Measurements from ENCODE around the gene IRX4. TPM values are rescaled to one million over a fixed set of nuclear protein-coding genes. Genes with fewer than 3 reads are reported as not detected.

IRX4 gene
- total RNA-seq, 2 experiments from 2014 or later: not detected

DNA sequence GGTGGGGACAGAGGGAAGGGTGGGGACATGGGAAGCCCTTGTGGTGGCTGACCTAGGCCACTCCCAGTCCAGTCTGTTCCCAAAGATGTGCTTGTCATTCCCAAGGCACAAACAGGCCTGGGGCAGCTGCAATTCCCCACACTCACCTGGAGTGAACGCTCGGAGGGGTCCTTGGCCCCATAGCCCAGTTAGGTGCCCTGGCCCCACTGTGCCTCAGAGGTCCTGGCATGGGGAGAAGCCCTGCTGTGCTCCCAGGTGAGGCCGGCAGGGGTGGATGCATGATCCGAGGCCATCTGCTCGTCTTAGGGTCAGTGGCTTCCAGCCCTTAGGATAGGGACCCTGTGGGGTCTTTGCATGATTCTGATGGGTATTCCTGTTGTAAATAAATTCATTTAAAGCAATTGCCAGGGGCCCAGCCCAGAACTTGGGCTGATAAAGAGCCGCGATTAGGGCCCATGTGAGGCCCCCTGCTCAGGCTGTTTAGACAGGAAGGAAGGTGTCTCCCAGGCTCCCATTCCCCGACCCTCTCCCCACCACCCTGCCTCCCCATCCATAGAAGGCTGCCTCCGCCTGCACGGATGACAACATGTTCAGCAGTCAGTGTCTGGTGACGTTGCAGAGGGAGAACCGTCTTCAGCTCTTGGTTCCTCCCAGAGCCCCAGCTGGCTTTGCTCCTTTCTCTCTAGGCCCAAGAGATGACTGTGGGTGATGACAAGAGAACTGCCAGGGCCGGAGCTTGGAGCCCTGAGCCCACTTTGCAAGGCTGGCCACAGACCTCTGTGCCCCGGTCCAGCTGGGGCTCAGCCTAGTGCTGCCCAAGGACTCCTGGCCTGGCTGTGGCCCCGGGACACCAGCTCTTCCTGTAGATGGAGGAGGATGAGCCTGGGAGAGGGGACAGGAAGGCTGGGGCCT lies 28.4 kb upstream of the IRX4 start:
- peaks cover 4% of the 10 kb centered on the region for H3K27me3 Mint-ChIP-seq
- POLR2A ChIA-PET: no interaction called here
- intact Hi-C loops (cut with micrococcal nuclease): no loop called here

DNA sequence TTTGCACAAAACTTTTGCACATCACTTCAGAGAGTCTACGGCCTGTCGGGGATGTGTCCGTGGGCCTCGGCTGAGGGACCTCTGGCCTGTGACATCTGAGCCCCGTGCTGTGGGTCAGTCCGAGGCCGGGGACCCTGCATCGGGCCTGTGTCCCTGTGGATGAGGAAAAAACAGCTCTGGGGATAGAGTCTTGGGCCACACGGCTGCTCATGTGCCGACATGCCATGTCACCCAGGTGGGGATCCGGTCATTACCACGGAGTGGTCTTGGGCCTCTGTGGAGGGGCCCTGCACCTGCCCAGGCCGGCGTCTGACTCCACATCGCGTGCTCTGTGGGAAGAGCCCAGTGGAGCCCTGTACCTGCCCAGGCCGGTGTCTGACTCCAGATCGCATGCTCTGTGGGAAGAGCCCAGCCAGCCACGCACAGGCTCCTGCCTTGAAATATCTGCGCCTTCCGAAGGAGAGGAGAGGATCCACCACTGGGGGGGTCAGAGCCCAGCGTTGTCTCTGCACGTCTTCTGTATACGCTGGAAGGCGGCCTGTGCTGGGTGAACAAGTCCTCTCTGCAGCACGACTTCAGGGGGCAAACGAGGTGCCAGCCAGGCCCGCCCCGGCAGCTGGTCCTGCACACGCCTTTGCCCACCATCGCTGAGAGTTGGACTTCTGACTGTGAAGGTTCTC lies 27.5 kb upstream of the IRX4 start:
- intact Hi-C loops (cut with micrococcal nuclease): no loop called here

More for the DNA sequence above, 28.4 kb upstream of the IRX4 start:
- peaks cover 11% of the 10 kb centered on the region for H3K9me3 Mint-ChIP-seq
- no peak overlapping the region for H3K27ac Mint-ChIP-seq
- no peaks in the 10 kb centered on the region for H3K4me1 Mint-ChIP-seq (ENCODE audit: low read depth)
- DNase-seq: no peak
- H3K4me3 Mint-ChIP-seq: no peak overlapping the region
- CTCF ChIA-PET: no interaction called here
- H3K36me3 Mint-ChIP-seq: no peaks in the 10 kb centered on the region

DNA sequence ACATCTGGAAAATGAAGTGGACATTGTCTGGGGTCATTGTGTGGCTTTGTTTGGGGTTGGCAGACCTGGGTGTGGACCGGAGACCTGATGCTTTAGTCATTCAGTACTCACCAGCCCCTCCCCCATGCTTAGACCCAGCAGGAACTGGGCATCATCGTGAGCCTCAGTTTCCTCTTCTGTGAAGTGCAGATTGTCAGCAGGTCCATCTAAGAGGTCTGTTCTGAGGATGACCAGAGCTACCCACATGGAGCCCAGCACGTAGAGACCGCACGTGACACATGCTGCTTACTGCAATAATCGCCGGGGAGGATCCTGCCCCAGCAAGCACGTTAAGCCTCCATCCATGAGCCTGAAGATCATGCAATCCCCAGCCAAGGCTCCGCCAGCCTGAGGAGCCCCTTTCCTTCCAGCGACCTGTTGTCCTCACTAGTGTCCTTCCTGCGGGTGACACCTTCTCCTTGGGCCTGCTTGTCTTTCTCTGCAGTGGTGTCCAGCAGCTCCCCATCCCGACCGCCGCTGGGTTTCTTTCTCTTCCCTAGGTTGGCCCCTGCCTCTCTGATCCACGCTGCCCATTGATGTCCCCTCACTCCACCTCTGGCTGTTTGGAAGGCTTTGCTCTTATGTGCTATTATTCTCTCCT lies 26.7 kb upstream of the IRX4 start:
- ChIA-PET POLR2A (no interaction called here), CTCF (no interaction called here)
- H3K4me1 Mint-ChIP-seq (ENCODE audit: low read depth): no peaks in the 10 kb centered on the region
- H3K27me3 Mint-ChIP-seq: peaks cover 4% of the 10 kb centered on the region
- H3K36me3 Mint-ChIP-seq: no peaks in the 10 kb centered on the region
- peaks cover 7% of the 10 kb centered on the region for H3K9me3 Mint-ChIP-seq
- DNase-seq: no peak
- intact Hi-C loops (cut with micrococcal nuclease): no loop called here
- no peak overlapping the region for H3K27ac Mint-ChIP-seq
- no peak overlapping the region for H3K4me3 Mint-ChIP-seq

More for the DNA sequence above, 27.5 kb upstream of the IRX4 start:
- ChIA-PET CTCF (no interaction called here), POLR2A (no interaction called here)
- H3K9me3 Mint-ChIP-seq: peaks cover 10% of the 10 kb centered on the region
- no peaks in the 10 kb centered on the region for H3K4me1 Mint-ChIP-seq (ENCODE audit: low read depth)
- no peak overlapping the region for H3K4me3 Mint-ChIP-seq
- H3K27ac Mint-ChIP-seq: no peak overlapping the region
- H3K27me3 Mint-ChIP-seq: peaks cover 4% of the 10 kb centered on the region
- no peak for DNase-seq
- no peaks in the 10 kb centered on the region for H3K36me3 Mint-ChIP-seq

DNA sequence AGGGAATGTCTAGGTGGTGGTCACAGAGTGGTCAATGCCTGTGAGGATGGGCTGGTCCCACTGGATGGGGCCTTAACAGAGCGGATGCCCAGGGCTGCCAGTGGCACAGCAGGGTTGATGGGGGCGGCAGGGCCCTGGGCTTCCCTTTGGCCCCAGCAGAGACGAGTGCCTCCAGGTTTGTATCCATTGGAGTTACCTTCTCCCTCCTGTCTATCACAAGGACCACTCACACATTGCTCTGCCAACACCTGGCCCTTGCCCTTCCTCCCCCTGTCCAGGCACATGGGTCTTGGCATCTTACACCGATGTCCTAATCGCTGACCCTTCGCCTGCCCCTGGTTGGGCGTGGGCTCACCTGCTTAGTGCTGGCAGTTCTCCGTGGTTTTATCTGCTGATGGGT lies 26.2 kb upstream of the IRX4 start:
- peaks cover 4% of the 10 kb centered on the region for H3K27me3 Mint-ChIP-seq
- ChIA-PET POLR2A (no interaction called here), CTCF (no interaction called here)
- H3K27ac Mint-ChIP-seq: no peak overlapping the region
- no peak for DNase-seq
- no peaks in the 10 kb centered on the region for H3K36me3 Mint-ChIP-seq
- intact Hi-C loops (cut with micrococcal nuclease): no loop called here
- H3K9me3 Mint-ChIP-seq: peaks cover 4% of the 10 kb centered on the region
- H3K4me3 Mint-ChIP-seq: no peak overlapping the region
- H3K4me1 Mint-ChIP-seq (ENCODE audit: low read depth): no peaks in the 10 kb centered on the region

DNA sequence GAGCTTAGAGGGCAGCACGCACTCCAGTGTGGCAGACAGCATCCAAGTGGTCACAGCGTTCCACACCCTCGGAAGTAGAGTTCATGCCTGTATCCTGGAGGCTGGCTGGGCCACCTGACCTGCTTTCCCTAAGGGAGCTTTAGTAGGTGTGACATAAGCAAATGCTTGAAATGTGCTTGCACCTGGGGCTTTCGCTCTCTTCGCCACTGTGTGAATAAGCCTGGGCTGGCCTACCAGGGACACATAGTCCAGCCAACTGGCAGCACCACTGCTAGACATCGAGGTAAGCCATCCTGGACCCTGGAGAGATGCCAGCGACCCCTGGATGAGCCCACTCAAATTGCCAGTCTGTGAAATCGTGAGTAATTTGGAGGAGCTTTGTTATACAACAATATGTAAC lies 24.9 kb upstream of the IRX4 start:
- no peak for DNase-seq
- ChIA-PET CTCF (no interaction called here), POLR2A (no interaction called here)
- H3K27me3 Mint-ChIP-seq: peaks cover 4% of the 10 kb centered on the region
- H3K27ac Mint-ChIP-seq: no peak overlapping the region
- no peaks in the 10 kb centered on the region for H3K36me3 Mint-ChIP-seq
- no peaks in the 10 kb centered on the region for H3K4me1 Mint-ChIP-seq (ENCODE audit: low read depth)
- no peak overlapping the region for H3K4me3 Mint-ChIP-seq
- H3K9me3 Mint-ChIP-seq: peaks cover 4% of the 10 kb centered on the region
- intact Hi-C loops (cut with micrococcal nuclease): no loop called here

DNA sequence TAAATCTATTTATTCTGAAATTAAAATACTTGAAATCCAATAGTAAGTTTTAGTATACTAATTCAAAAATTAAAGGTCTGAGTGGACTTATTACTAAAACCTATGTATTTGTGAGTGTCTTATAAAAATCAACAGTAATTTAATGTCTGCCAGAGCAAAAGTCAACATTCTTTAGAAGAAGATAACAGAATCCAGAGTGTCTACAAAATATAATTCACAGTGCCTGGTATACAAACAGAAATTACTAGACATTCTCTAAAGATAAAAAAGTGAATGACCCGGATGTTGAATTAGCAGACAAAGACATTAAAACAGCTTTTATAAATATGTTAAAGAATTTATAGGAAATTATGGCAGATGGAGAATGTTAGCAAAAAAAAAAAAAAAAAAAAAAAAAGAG lies 22.4 kb upstream of the IRX4 start:
- POLR2A ChIA-PET: no interaction called here
- CTCF ChIA-PET: no interaction called here
- Mint-ChIP-seq H3K36me3 (no peaks in the 10 kb centered on the region), H3K9me3 (peaks cover 4% of the 10 kb centered on the region), H3K27ac (no peak overlapping the region), H3K27me3 (peaks cover 8% of the 10 kb centered on the region), H3K4me3 (no peak overlapping the region), H3K4me1 (ENCODE audit: low read depth) (no peaks in the 10 kb centered on the region)
- DNase-seq: no peak
- intact Hi-C loops (cut with micrococcal nuclease): no loop called here

DNA sequence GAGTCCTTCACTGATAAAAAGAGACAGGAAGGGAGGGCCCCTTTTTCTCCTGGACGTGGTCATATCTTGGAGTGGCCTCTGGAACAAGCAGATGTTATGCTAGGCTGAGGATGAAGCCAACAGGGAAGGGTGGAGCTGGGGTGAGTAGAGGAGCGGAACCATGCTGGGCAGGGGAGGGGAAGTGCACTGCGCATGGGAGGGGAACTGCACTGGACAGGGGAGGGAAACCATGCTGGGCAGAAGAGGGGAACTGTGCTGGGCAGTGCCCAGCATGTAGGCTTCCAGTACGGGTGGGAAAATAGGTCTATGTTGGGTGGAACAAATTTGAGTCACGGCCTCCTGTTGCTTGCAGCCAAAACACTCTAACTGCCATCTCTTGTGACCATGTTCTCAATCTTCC lies 19.3 kb upstream of the IRX4 start:
- Mint-ChIP-seq H3K36me3 (no peaks in the 10 kb centered on the region), H3K4me1 (ENCODE audit: low read depth) (no peaks in the 10 kb centered on the region), H3K27ac (no peak overlapping the region), H3K4me3 (no peak overlapping the region), H3K27me3 (peaks cover 9% of the 10 kb centered on the region), H3K9me3 (peaks cover 4% of the 10 kb centered on the region)
- intact Hi-C loops (cut with micrococcal nuclease): no loop called here
- ChIA-PET POLR2A (no interaction called here), CTCF (no interaction called here)
- DNase-seq: no peak

DNA sequence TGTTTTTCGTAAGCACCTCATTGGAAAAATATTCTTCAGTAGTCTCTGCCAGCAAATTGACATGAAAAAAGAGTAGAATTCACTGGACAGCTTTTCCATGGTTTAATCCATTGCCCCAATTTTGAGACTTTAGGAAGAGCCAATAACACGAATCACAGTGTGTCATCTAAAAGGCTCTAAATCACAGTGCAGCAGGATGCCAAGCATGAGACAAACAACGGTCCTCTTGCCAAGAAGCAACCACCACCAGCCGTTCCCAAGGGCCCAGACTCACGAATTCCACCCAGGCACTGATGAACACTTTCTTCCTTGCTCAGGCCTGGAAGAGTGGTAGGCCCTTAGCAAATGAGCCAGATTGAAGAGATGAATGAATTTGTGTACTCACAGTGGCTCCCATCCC lies 18.3 kb upstream of the IRX4 start:
- no peaks in the 10 kb centered on the region for H3K4me1 Mint-ChIP-seq (ENCODE audit: low read depth)
- DNase-seq: no peak
- ChIA-PET CTCF (no interaction called here), POLR2A (no interaction called here)
- intact Hi-C loops (cut with micrococcal nuclease): no loop called here
- no peaks in the 10 kb centered on the region for H3K36me3 Mint-ChIP-seq
- peaks cover 12% of the 10 kb centered on the region for H3K27me3 Mint-ChIP-seq
- peaks cover 4% of the 10 kb centered on the region for H3K9me3 Mint-ChIP-seq
- no peak overlapping the region for H3K4me3 Mint-ChIP-seq
- no peak overlapping the region for H3K27ac Mint-ChIP-seq

DNA sequence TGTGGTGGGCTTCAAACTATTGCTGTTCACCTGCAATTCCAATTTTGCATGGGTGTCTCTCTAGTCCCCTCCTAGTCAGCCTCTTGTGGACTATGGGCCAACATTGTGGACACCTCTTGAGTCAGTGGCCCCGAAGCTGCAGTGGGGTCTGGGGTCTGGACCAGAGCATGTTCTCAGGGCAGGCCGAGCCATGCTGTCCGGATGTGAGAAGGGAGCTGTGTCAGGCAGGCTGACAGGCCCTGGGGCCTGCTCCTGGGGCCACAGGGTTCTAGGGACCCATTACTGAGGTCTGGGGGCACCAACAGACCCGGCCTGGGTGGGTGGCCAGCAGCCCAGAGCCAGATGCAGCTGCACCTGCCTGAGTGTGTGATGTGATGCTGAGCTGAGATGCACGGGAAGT lies 16.5 kb upstream of the IRX4 start:
- Mint-ChIP-seq H3K9me3 (no peaks in the 10 kb centered on the region), H3K36me3 (no peaks in the 10 kb centered on the region), H3K27me3 (peaks cover 14% of the 10 kb centered on the region), H3K4me3 (no peak overlapping the region), H3K27ac (no peak overlapping the region), H3K4me1 (ENCODE audit: low read depth) (no peaks in the 10 kb centered on the region)
- ChIA-PET POLR2A (no interaction called here), CTCF (no interaction called here)
- intact Hi-C loops (cut with micrococcal nuclease): no loop called here
- no peak for DNase-seq

DNA sequence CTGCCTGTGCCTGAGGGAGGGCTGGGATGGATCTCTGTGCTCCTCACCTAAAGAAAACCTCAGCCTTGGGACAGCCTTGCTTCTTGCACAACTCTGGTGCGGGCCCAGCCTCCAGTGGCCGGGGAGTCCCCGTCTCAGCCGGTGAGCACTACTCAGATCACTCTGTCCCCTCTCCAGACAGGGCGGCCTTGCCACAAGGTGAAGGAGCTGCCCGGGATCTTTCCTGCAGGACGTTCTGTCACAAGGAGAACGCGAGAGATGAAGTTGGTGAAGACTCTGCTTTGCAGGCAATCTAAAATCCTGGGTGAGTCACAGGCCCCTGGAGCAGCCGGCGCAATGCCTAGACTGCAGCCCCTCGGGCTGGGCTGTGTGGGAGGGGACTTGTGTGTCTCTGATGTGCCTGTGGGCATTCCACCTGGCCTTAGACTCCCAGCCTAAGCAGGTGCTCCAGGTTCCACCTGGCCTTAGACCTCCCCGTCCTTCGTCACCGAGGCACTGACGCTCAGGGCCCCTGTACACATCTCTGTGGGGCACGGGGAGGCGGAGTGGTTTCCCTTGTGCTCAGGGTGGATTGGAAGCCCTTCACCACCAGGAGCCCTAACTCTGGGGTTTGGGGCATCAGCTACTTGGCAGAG lies 15.2 kb upstream of the IRX4 start:
- ChIA-PET CTCF (no interaction called here), POLR2A (no interaction called here)
- Mint-ChIP-seq H3K27ac (no peak overlapping the region), H3K4me1 (ENCODE audit: low read depth) (no peaks in the 10 kb centered on the region), H3K27me3 (peaks cover 14% of the 10 kb centered on the region), H3K36me3 (no peaks in the 10 kb centered on the region), H3K9me3 (no peaks in the 10 kb centered on the region), H3K4me3 (no peak overlapping the region)
- DNase-seq: no peak
- intact Hi-C loops (cut with micrococcal nuclease): no loop called here

DNA sequence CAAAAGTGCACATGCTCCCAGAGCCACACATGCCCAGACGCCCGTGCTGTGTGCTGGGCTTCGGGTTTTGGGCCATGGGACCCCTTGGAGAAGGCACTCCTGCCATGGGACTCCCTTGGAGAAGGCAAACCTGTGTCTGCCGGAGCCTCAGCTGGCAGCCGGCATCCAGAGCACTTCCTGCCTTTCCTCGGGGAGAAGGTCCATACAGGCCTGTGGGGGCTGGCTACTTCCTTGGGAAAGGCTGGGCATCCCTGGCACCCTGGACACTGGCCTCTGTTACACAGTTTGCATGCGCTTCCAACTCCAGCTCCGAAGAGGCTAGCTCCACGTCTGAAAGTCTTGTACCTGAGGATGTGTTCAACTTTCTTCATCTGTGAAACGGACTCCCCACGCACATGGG lies 14.7 kb upstream of the IRX4 start:
- peaks cover 19% of the 10 kb centered on the region for H3K27me3 Mint-ChIP-seq
- no peaks in the 10 kb centered on the region for H3K9me3 Mint-ChIP-seq
- H3K4me1 Mint-ChIP-seq (ENCODE audit: low read depth): no peaks in the 10 kb centered on the region
- no peak overlapping the region for H3K4me3 Mint-ChIP-seq
- no peak overlapping the region for H3K27ac Mint-ChIP-seq
- intact Hi-C loops (cut with micrococcal nuclease): no loop called here
- no peaks in the 10 kb centered on the region for H3K36me3 Mint-ChIP-seq
- POLR2A ChIA-PET: no interaction called here
- CTCF ChIA-PET: no interaction called here
- no peak for DNase-seq

DNA sequence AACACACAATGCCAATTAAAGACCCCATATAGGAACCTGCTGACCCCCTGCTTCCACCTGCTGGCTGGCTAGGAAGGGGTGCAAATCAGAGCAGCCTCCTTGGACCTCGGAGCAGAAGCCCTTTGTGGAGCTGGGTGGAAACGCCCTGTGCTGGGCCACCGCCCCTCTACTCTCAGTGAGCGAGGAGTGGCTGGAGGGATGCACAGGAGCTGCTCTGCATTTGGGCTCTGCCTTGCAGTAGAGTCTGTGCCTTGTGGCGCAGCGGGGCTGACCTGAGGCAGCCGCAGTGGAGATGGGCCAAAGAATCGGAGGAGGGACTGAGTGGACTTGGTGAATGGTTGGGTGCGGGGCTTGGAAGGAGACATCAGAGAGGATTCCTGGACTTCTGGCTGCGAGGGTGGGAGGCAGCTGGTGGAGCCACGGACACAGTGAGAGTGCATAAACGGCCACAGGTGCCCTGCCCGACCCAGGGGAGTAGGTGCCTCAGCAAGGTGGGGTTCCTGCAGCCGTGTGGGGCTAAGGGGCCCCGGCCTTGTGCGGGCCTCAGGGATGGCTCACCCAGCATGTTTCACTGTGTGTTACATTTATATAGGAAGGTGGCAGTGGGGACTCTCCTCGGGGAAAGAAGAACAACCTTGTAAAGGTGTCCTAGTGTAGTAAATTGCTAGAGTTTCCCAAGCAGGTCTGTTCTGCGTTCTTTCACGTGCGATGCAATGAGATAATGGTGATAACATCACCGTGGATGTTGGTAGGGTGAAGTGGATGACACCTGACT lies 14.1 kb upstream of the IRX4 start:
- intact Hi-C loops (cut with micrococcal nuclease): no loop called here
- Mint-ChIP-seq H3K27ac (no peak overlapping the region), H3K36me3 (no peaks in the 10 kb centered on the region), H3K4me3 (no peak overlapping the region), H3K4me1 (ENCODE audit: low read depth) (no peaks in the 10 kb centered on the region), H3K9me3 (no peaks in the 10 kb centered on the region), H3K27me3 (peaks cover 18% of the 10 kb centered on the region)
- CTCF ChIA-PET: no interaction called here
- DNase-seq: no peak
- POLR2A ChIA-PET: no interaction called here
